Measurements from ENCODE around the gene OR14A16. TPM values are rescaled to one million over a fixed set of nuclear protein-coding genes. Genes with fewer than 3 reads are reported as not detected.

The OR14A16 gene
- not detected in 2 replicates for total RNA-seq (ENCODE audit: low replicate concordance)

- DNase-seq (ENCODE audit: low read depth), result no peak
- no peak within 1 kb of the TSS for H3K4me3 ChIP-seq (ENCODE audit: low read depth, low read length)
- TF ChIP-seq, protein P1, sequence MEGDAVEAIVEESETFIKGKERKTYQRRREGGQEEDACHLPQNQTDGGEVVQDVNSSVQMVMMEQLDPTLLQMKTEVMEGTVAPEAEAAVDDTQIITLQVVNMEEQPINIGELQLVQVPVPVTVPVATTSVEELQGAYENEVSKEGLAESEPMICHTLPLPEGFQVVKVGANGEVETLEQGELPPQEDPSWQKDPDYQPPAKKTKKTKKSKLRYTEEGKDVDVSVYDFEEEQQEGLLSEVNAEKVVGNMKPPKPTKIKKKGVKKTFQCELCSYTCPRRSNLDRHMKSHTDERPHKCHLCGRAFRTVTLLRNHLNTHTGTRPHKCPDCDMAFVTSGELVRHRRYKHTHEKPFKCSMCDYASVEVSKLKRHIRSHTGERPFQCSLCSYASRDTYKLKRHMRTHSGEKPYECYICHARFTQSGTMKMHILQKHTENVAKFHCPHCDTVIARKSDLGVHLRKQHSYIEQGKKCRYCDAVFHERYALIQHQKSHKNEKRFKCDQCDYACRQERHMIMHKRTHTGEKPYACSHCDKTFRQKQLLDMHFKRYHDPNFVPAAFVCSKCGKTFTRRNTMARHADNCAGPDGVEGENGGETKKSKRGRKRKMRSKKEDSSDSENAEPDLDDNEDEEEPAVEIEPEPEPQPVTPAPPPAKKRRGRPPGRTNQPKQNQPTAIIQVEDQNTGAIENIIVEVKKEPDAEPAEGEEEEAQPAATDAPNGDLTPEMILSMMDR (IDR thresholded peaks at IDR 0.05; ENCODE audit: insufficient read depth, low read length), result no peak
Observed at GRCh38 chr1:247824023-247824422, at the start of gene OR14A16. OR14A16 (minus strand) TSS chr1:247824119; CDS start chr1:247815729, 8,390 bp downstream.

- TF ChIP-seq, protein P1 (IDR thresholded peaks at IDR 0.05; ENCODE audit: insufficient read depth, low read length), result no peak
- H3K4me3 ChIP-seq (ENCODE audit: low read depth, low read length), result no peak overlapping the region
- DNase-seq (ENCODE audit: low read depth), result peak; percentile 1
Observed at GRCh38 chr1:247865416-247865815, 41.5 kb upstream of the OR14A16 start.

GRCh38 chr1:247864644-247865043 lies 40.7 kb upstream of the OR14A16 start:
- DNase-seq (ENCODE audit: low read depth), result no peak
- no peak overlapping the region for H3K4me3 ChIP-seq (ENCODE audit: low read depth, low read length)
- TF ChIP-seq, protein P1 (IDR thresholded peaks at IDR 0.05; ENCODE audit: insufficient read depth, low read length), result no peak

DNA sequence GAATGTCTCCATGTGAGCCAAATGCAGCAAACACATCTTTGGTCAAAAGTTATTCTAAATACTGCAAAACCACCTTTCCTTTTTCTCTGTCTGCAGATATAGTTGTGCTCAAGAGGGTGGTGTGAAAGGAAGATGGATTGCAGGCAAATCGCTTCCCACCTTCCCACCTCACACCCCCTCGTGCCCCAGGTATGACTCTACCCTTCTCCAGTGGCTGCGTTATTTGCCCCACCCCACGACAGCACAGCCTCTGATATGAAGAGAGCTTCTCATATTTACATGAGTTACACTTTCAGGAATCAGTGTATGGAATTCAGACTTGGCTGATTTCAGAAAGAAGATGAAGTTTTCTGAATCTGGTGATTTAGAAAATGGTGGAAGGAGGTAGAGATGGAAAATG lies 38.8 kb upstream of the OR14A16 start:
- TF ChIP-seq, protein P1 (IDR thresholded peaks at IDR 0.05; ENCODE audit: insufficient read depth, low read length), result no peak
- H3K4me3 ChIP-seq (ENCODE audit: low read depth, low read length), result no peak overlapping the region
- no peak for DNase-seq (ENCODE audit: low read depth)

DNA sequence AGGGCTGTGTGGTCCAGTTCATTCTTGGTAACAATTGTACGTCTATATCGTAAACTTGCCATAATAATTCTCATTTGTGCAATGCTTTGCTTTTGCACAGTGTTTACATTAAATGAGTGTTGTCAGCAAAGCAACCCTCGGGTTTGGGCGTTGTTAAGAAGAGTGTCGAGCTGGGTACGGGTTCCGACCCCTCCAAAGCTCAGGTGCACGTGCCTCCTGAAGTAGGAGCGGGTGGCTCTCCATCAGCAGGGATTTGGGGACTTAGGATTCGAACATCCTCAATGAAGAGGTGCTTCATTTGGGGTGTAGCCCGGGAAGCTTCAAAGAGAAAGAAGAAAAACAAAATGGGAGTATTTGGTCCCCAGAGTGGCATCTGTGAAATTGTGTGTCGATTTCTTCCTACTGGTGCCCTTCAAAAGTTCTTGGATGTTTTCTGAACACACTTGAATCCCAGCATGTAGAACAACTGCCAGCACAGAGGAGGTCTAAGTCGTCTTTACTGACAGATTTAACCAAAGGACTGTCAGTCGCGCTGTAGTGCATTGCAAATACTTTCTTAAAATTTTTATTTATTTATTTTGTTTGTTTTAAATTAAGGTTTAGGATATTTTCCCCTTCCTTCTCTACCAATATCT lies 34.2 kb upstream of the OR14A16 start:
- no peak for DNase-seq (ENCODE audit: low read depth)
- H3K4me3 ChIP-seq (ENCODE audit: low read depth, low read length), result no peak overlapping the region

DNA sequence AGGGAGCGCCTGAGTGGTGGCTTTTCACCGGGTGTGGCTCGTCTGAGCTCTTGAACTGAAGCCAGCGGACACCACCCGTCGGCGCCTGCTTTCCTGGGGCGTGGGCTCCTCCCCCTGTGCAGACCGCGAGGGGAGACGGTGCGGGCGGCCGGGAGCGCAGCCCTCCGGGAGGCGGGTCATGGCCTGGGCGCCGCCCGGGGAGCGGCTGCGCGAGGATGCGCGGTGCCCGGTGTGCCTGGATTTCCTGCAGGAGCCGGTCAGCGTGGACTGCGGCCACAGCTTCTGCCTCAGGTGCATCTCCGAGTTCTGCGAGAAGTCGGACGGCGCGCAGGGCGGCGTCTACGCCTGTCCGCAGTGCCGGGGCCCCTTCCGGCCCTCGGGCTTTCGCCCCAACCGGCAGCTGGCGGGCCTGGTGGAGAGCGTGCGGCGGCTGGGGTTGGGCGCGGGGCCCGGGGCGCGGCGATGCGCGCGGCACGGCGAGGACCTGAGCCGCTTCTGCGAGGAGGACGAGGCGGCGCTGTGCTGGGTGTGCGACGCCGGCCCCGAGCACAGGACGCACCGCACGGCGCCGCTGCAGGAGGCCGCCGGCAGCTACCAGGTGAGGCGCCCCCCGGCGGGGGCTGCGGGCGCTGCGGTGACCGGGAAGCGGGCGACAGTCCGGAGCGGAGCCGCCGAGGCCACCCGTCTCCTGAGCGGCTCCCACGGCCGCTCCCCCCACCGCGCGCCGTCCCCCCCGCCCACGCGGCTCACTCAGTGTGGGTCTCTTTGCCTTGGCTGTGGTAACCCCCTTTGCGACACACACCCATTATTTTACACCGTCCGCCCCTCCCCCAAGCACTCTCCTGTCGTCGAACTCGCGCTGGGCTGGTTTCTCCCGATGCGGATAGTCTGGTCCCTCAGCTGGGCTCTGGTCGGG lies 33.4 kb upstream of the OR14A16 start, which contains the start of gene TRIM58:
TRIM58 (plus strand) TSS at position 119 of the 916 bp plus-strand sequence; CDS start at position 179, 60 bp downstream.
- DNase-seq (ENCODE audit: low read depth), result no peak
- no peak within 1 kb of the TSS for H3K4me3 ChIP-seq (ENCODE audit: low read depth, low read length)
- TF ChIP-seq, protein P1 (IDR thresholded peaks at IDR 0.05; ENCODE audit: insufficient read depth, low read length), result no peak

More for the DNA sequence above, 34.2 kb upstream of the OR14A16 start:
- TF ChIP-seq, protein P1 (IDR thresholded peaks at IDR 0.05; ENCODE audit: insufficient read depth, low read length), result no peak
